Activated CD4-positive, alpha-beta T cell treated with anti-CD3 and anti-CD28 coated beads, Interleukin-2, amount 10 ng/mL, durations not matched to agents 7 days and 5 days (primary cell): ENCODE measurements around the gene GLIPR2. TPM values are rescaled to one million over a fixed set of nuclear protein-coding genes. Genes with fewer than 3 reads are reported as not detected.
"Not testable (repeated sequence)": the region's sequence is repeated elsewhere in the genome, so short reads cannot be mapped to it uniquely, and the experiment has no call there.

Source experiments
- CTCF ChIA-PET: fragments of 350-600 bp; sonication (Branson Sonifier 250); formaldehyde crosslinking; loops from one replicate; lab custom pipeline; 2021; ENCODE audit warnings: antibody characterized with exemption; lab: Charles Lee
- POLR2A ChIA-PET: fragments of 350-600 bp; sonication (Branson Sonifier 250); formaldehyde crosslinking; loops from one replicate; lab custom pipeline; 2021; ENCODE audit warnings: antibody characterized with exemption; lab: Charles Lee
- DNase-seq: peaks from one replicate; pipeline ENCODE4 v3.0.0-alpha.2; 2020
- H3K27ac Mint-ChIP-seq: one replicate; pipeline ENCODE4 v1.8.0; 2021; ENCODE audit warnings: mild to moderate bottlenecking, moderate library complexity, mixed read lengths
- H3K27me3 Mint-ChIP-seq: one replicate; pipeline ENCODE4 v1.8.0; 2021; ENCODE audit warnings: mixed read lengths
- H3K36me3 Mint-ChIP-seq: one replicate; pipeline ENCODE4 v1.8.0; 2021; ENCODE audit warnings: low read depth, mixed read lengths
- H3K4me1 Mint-ChIP-seq: one replicate; pipeline ENCODE4 v1.8.0; 2021; ENCODE audit warnings: mixed read lengths
- H3K4me3 Mint-ChIP-seq: one replicate; pipeline ENCODE4 v1.8.0; 2021; ENCODE audit warnings: mild to moderate bottlenecking, moderate library complexity, mixed read lengths
- H3K9me3 Mint-ChIP-seq: one replicate; pipeline ENCODE4 v1.8.0; 2021; ENCODE audit warnings: mixed read lengths
- total RNA-seq, 2 experiments: library from RNA; stranded (reverse); gene quantifications; one replicate each; pipeline ENCODE4 v1.2.3, GENCODE V29; 2021

The GLIPR2 gene
- total RNA-seq, 2 experiments from 2014 or later, result 53.9 to 58.4 TPM

- H3K4me1 Mint-ChIP-seq, result peaks cover 6% of the 10 kb centered on the region
Measured at GRCh38 chr9:36173861-36174260, 37.3 kb downstream of the GLIPR2 start.

GRCh38 chr9:36174271-36174670 lies 37.7 kb downstream of the GLIPR2 start:
- DNase-seq, result no peak
- Mint-ChIP-seq H3K4me1 (peaks cover 10% of the 10 kb centered on the region), H3K9me3 (no peaks in the 10 kb centered on the region), H3K27ac (no peak overlapping the region), H3K36me3 (no peaks in the 10 kb centered on the region), H3K27me3 (peaks cover 7% of the 10 kb centered on the region), H3K4me3 (no peak overlapping the region)
- CTCF ChIA-PET, result interaction anchor here (1.3 to 1.9 kb wide), 3 partner anchors 15 to 72 kb away, joined by 3 to 8 read pairs (median 4); no protein-coding TSS in a partner anchor
- POLR2A ChIA-PET, result no interaction called here

More at GRCh38 chr9:36173861-36174260, 37.3 kb downstream of the GLIPR2 start:
- no peaks in the 10 kb centered on the region for H3K36me3 Mint-ChIP-seq
- H3K27me3 Mint-ChIP-seq, result peaks cover 3% of the 10 kb centered on the region
- no peaks in the 10 kb centered on the region for H3K9me3 Mint-ChIP-seq
- H3K4me3 Mint-ChIP-seq, result no peak overlapping the region
- no peak for DNase-seq
- ChIA-PET POLR2A (no interaction called here), CTCF (interaction anchor here (1.2 to 1.9 kb wide), 4 partner anchors 16 to 71 kb away, joined by 3 to 8 read pairs (median 4); no protein-coding TSS in a partner anchor)
- H3K27ac Mint-ChIP-seq, result no peak overlapping the region

GRCh38 chr9:36174731-36175130 lies 38.2 kb downstream of the GLIPR2 start:
- H3K27me3 Mint-ChIP-seq, result peaks cover 7% of the 10 kb centered on the region
- H3K4me1 Mint-ChIP-seq, result peaks cover 10% of the 10 kb centered on the region
- no peak overlapping the region for H3K27ac Mint-ChIP-seq
- ChIA-PET CTCF (interaction anchor here (1.3 to 1.5 kb wide), 2 partner anchors 15 to 72 kb away, joined by 3 to 8 read pairs; no protein-coding TSS in a partner anchor), POLR2A (no interaction called here)
- H3K9me3 Mint-ChIP-seq, result no peaks in the 10 kb centered on the region
- H3K4me3 Mint-ChIP-seq, result no peak overlapping the region
- DNase-seq, result no peak
- no peaks in the 10 kb centered on the region for H3K36me3 Mint-ChIP-seq

GRCh38 chr9:36175209-36175608 lies 38.7 kb downstream of the GLIPR2 start:
- H3K27me3 Mint-ChIP-seq, CTCF ChIA-PET, H3K27ac Mint-ChIP-seq, H3K36me3 Mint-ChIP-seq, DNase-seq, H3K4me3 Mint-ChIP-seq, POLR2A ChIA-PET, H3K9me3 Mint-ChIP-seq: not testable (repeated sequence)
- H3K4me1 Mint-ChIP-seq, result peaks cover 10% of the 10 kb centered on the region

- H3K4me3 Mint-ChIP-seq, POLR2A ChIA-PET, H3K9me3 Mint-ChIP-seq, CTCF ChIA-PET, H3K27ac Mint-ChIP-seq, DNase-seq, H3K36me3 Mint-ChIP-seq: not testable (repeated sequence)
- H3K27me3 Mint-ChIP-seq, result peaks cover 15% of the 10 kb centered on the region
- H3K4me1 Mint-ChIP-seq, result peaks cover 10% of the 10 kb centered on the region
Measured at GRCh38 chr9:36176496-36176895, 40.0 kb downstream of the GLIPR2 start.

GRCh38 chr9:36177571-36177970 lies 41.0 kb downstream of the GLIPR2 start:
- Mint-ChIP-seq H3K4me1 (peaks cover 10% of the 10 kb centered on the region), H3K27me3 (peaks cover 15% of the 10 kb centered on the region), H3K36me3 (no peaks in the 10 kb centered on the region), H3K27ac (no peak overlapping the region), H3K4me3 (no peak overlapping the region), H3K9me3 (no peaks in the 10 kb centered on the region)
- ChIA-PET CTCF (interaction anchor here (0.6 kb wide), 1 partner anchor 1789 kb away, joined by 3 read pairs; no protein-coding TSS in a partner anchor), POLR2A (no interaction called here)
- DNase-seq, result no peak

- POLR2A ChIA-PET, result not testable (repeated sequence)
Measured at GRCh38 chr9:36180243-36180642, 43.7 kb downstream of the GLIPR2 start.

GRCh38 chr9:36187414-36187813 lies 50.9 kb downstream of the GLIPR2 start:
- H3K27ac Mint-ChIP-seq, result no peak overlapping the region
- H3K4me1 Mint-ChIP-seq, result peaks cover 29% of the 10 kb centered on the region
- ChIA-PET POLR2A (no interaction called here), CTCF (interaction anchor here (0.6 to 1.8 kb wide), 4 partner anchors 19 to 378 kb away, joined by 3 to 4 read pairs (median 4); no protein-coding TSS in a partner anchor)
- H3K9me3 Mint-ChIP-seq, result no peaks in the 10 kb centered on the region
- H3K36me3 Mint-ChIP-seq, result peaks cover 8% of the 10 kb centered on the region
- no peak overlapping the region for H3K4me3 Mint-ChIP-seq
- peaks cover 8% of the 10 kb centered on the region for H3K27me3 Mint-ChIP-seq
- DNase-seq, result no peak

More at GRCh38 chr9:36180243-36180642, 43.7 kb downstream of the GLIPR2 start:
- H3K4me1 Mint-ChIP-seq, H3K9me3 Mint-ChIP-seq, H3K4me3 Mint-ChIP-seq, H3K36me3 Mint-ChIP-seq, H3K27ac Mint-ChIP-seq, DNase-seq: not testable (repeated sequence)
- CTCF ChIA-PET, result interaction anchor here (0.6 kb wide), 1 partner anchor 373 kb away, joined by 3 read pairs; no protein-coding TSS in a partner anchor
- peaks cover 13% of the 10 kb centered on the region for H3K27me3 Mint-ChIP-seq

GRCh38 chr9:36188212-36188611 lies 51.7 kb downstream of the GLIPR2 start:
- POLR2A ChIA-PET, result no interaction called here

GRCh38 chr9:36189976-36190375 lies 53.4 kb downstream of the GLIPR2 start:
- CTCF ChIA-PET, result interaction anchor here (0.6 to 3.0 kb wide), 29 partner anchors 9 to 936 kb away, joined by 3 to 24 read pairs (median 4); partner anchors contain the start of genes CCIN and RECK
- POLR2A ChIA-PET, result interaction anchor here (0.5 to 0.9 kb wide), 6 partner anchors 23 to 1058 kb away, joined by 3 to 6 read pairs (median 4); partner anchors contain the start of gene GNE
- peak overlapping the region; percentile 97 for H3K4me3 Mint-ChIP-seq
- peak overlapping the region; percentile 89 for H3K27ac Mint-ChIP-seq
- H3K9me3 Mint-ChIP-seq, result no peaks in the 10 kb centered on the region
- peaks cover 8% of the 10 kb centered on the region for H3K27me3 Mint-ChIP-seq
- H3K4me1 Mint-ChIP-seq, result peaks cover 53% of the 10 kb centered on the region
- H3K36me3 Mint-ChIP-seq, result peaks cover 23% of the 10 kb centered on the region
- DNase-seq, result no peak

More at GRCh38 chr9:36188212-36188611, 51.7 kb downstream of the GLIPR2 start:
- H3K27me3 Mint-ChIP-seq, result peaks cover 8% of the 10 kb centered on the region
- H3K4me3 Mint-ChIP-seq, result no peak overlapping the region
- no peaks in the 10 kb centered on the region for H3K9me3 Mint-ChIP-seq
- no peak overlapping the region for H3K27ac Mint-ChIP-seq
- peaks cover 11% of the 10 kb centered on the region for H3K36me3 Mint-ChIP-seq
- no peak for DNase-seq
- H3K4me1 Mint-ChIP-seq, result peaks cover 37% of the 10 kb centered on the region
- CTCF ChIA-PET, result interaction anchor here (2.1 kb wide), 1 partner anchor 22 kb away, joined by 7 read pairs; no protein-coding TSS in a partner anchor

GRCh38 chr9:36190388-36191289 lies 54.1 kb downstream of the GLIPR2 start, which contains the start of gene CLTA:
Gene CLTA (plus strand): TSS chr9:36190921. CDS start chr9:36191057, 136 bp downstream.
- H3K27me3 Mint-ChIP-seq, result peaks cover 8% of the 10 kb centered on the region
- DNase-seq, result peak; percentile 98
- ChIA-PET POLR2A (interaction anchor here (0.5 to 1.0 kb wide), 5 partner anchors 24 to 1057 kb away, joined by 3 to 4 read pairs (median 3); partner anchors contain the start of gene GNE), CTCF (interaction anchor here (0.6 to 3.0 kb wide), 26 partner anchors 9 to 936 kb away, joined by 3 to 24 read pairs (median 4); partner anchors contain the start of gene CCIN)
- peak within 1 kb of the TSS; percentile 97 for H3K4me3 Mint-ChIP-seq
- H3K36me3 Mint-ChIP-seq, result peaks cover 28% of the 10 kb centered on the region
- H3K9me3 Mint-ChIP-seq, result no peaks in the 10 kb centered on the region
- H3K27ac Mint-ChIP-seq, result peak within 1 kb of the TSS; percentile 93
- peaks cover 55% of the 10 kb centered on the region for H3K4me1 Mint-ChIP-seq

GRCh38 chr9:36191290-36191645 lies 54.7 kb downstream of the GLIPR2 start:
- ChIA-PET CTCF (interaction anchor here (0.6 to 3.0 kb wide), 17 partner anchors 8 to 411 kb away, joined by 3 to 24 read pairs (median 5); partner anchors contain the start of gene CCIN), POLR2A (interaction anchor here (1.0 kb wide), 1 partner anchor 377 kb away, joined by 3 read pairs; no protein-coding TSS in a partner anchor)
- peaks cover 55% of the 10 kb centered on the region for H3K4me1 Mint-ChIP-seq
- H3K36me3 Mint-ChIP-seq, result peaks cover 28% of the 10 kb centered on the region
- H3K9me3 Mint-ChIP-seq, result no peaks in the 10 kb centered on the region
- peak; percentile 58 for DNase-seq
- H3K27me3 Mint-ChIP-seq, result peaks cover 8% of the 10 kb centered on the region
- H3K27ac Mint-ChIP-seq, result peak overlapping the region; percentile 93
- H3K4me3 Mint-ChIP-seq, result peak overlapping the region; percentile 97
